Choroid plexus epithelial cell (primary cell): ENCODE data around the gene NR6A1.
A peak's percentile ranks its signal among the peaks of the same experiment; 100 is the strongest.
"Not testable (repeated sequence)": the region's sequence is repeated elsewhere in the genome, so short reads cannot be mapped to it uniquely, and the experiment has no call there.

Source experiments
- DNase-seq: peaks from one replicate; pipeline ENCODE4 v3.0.0-alpha.2; 2010; ENCODE audit warnings: low read depth
- H3K4me3 ChIP-seq: 2 replicates; pipeline ENCODE4 v1.5.1; 2011; ENCODE audit warnings: low read depth, mild to moderate bottlenecking, control low read depth, low read length, moderate library complexity
- CTCF ChIP-seq: conservative IDR thresholded peaks from 2 replicates; pipeline ENCODE4 v1.5.1; 2011; ENCODE audit warnings: low read depth, mild to moderate bottlenecking, control low read depth, inconsistent platforms, low read length, moderate library complexity

NR6A1 gene

GRCh38 chr9:124776618-124776953 lies 5.5 kb upstream of the NR6A1 start:
- H3K4me3 ChIP-seq: peak overlapping the region; percentile 56
- TF ChIP-seq CTCF: no peak
- no peak for DNase-seq

GRCh38 chr9:124774129-124774978 lies 3.2 kb upstream of the NR6A1 start:
- H3K4me3 ChIP-seq: no peak overlapping the region
- peak; percentile 86 for DNase-seq
- peak; percentile 87 for TF ChIP-seq CTCF

- DNase-seq: no peak
- TF ChIP-seq CTCF: no peak
- H3K4me3 ChIP-seq: no peak overlapping the region
Observed at GRCh38 chr9:124773473-124774128, 2.5 kb upstream of the NR6A1 start.

- not testable (repeated sequence) for DNase-seq, H3K4me3 ChIP-seq
Observed at GRCh38 chr9:124772877-124773276, 1.8 kb upstream of the NR6A1 start.

GRCh38 chr9:124771867-124772679 lies 962 bp upstream of the NR6A1 start:
- peak; percentile 74 for DNase-seq
- peak overlapping the region; percentile 60 for H3K4me3 ChIP-seq
- peak; percentile 90 for TF ChIP-seq CTCF

GRCh38 chr9:124770359-124771020 lies 621 bp downstream of the NR6A1 start:
- peak overlapping the region; percentile 72 for H3K4me3 ChIP-seq
- no peak for DNase-seq
- TF ChIP-seq CTCF: no peak
